NCI-H69 (cell line): Measurements from ENCODE around the gene FRAS1.
A peak's percentile ranks its signal among the peaks of the same experiment; 100 is the strongest.

Experiments used
- DNase-seq: peaks from one replicate; lab custom pipeline; 2025; lab: John Stamatoyannopoulos, UW

The FRAS1 gene

GRCh38 chr4:78120144-78120880 lies 63.2 kb downstream of the FRAS1 start:
- no peak for DNase-seq

- DNase-seq = no peak
Measured at GRCh38 chr4:78121338-78121904, 64.3 kb downstream of the FRAS1 start.

GRCh38 chr4:78125834-78126331 lies 68.8 kb downstream of the FRAS1 start:
- DNase-seq = peak; percentile 77

- DNase-seq = no peak
Measured at GRCh38 chr4:78129383-78130108, 72.4 kb downstream of the FRAS1 start.

- no peak for DNase-seq
Measured at GRCh38 chr4:78131403-78131802, 74.3 kb downstream of the FRAS1 start.

- DNase-seq = no peak
Measured at GRCh38 chr4:78136109-78137081, 79.3 kb downstream of the FRAS1 start.

- no peak for DNase-seq
Measured at GRCh38 chr4:78137532-78137931, 80.4 kb downstream of the FRAS1 start.

- no peak for DNase-seq
Measured at GRCh38 chr4:78138252-78138651, 81.1 kb downstream of the FRAS1 start.

GRCh38 chr4:78143634-78144033 lies 86.5 kb downstream of the FRAS1 start:
- no peak for DNase-seq

- DNase-seq = no peak
Measured at GRCh38 chr4:78145008-78145407, 87.9 kb downstream of the FRAS1 start.

- DNase-seq = peak; percentile 34
Measured at GRCh38 chr4:78145622-78146021, 88.5 kb downstream of the FRAS1 start.

GRCh38 chr4:78149751-78150542 lies 92.8 kb downstream of the FRAS1 start:
- no peak for DNase-seq

- no peak for DNase-seq
Measured at GRCh38 chr4:78150543-78150864, 93.4 kb downstream of the FRAS1 start.

- DNase-seq = no peak
Measured at GRCh38 chr4:78152795-78153194, 95.7 kb downstream of the FRAS1 start.

GRCh38 chr4:78154972-78155590 lies 98.0 kb downstream of the FRAS1 start:
- DNase-seq = no peak

GRCh38 chr4:78155616-78156105 lies 98.5 kb downstream of the FRAS1 start:
- DNase-seq = peak; percentile 44

- DNase-seq = no peak
Measured at GRCh38 chr4:78156520-78156919, 99.4 kb downstream of the FRAS1 start.

GRCh38 chr4:78162342-78162741 lies 105.2 kb downstream of the FRAS1 start:
- DNase-seq = peak; percentile 34

GRCh38 chr4:78162821-78163220 lies 105.7 kb downstream of the FRAS1 start:
- DNase-seq = peak; percentile 13

- DNase-seq = no peak
Measured at GRCh38 chr4:78165758-78166157, 108.6 kb downstream of the FRAS1 start.
